Uterus (tissue), 2 donors: ENCODE measurements around the gene NAA15.

Experiments used
- CTCF ChIP-seq, 4 experiments: fragments of 200-600 bp in 2 of 4; fragments of 450-650 bp in 2 of 4; sonication (generic) in 2 of 4; IDR thresholded peaks; one replicate each; pipeline ENCODE4 v1.5.1; 2016 to 2019; ENCODE audit warnings: antibody characterized with exemption in 4 of 4, mild to moderate bottlenecking in 2 of 4, moderate library complexity in 1 of 4
- POLR2A ChIP-seq, 2 donors: fragments of 450-650 bp; IDR thresholded peaks; one replicate each; pipeline ENCODE4 v1.6.1; 2016; ENCODE audit warnings: antibody characterized with exemption in 2 of 2, mild to moderate bottlenecking in 1 of 2, moderate library complexity in 1 of 2

GRCh38 chr4:139319571-139319970 is 18.3 kb downstream of the NAA15 start:
- TF ChIP-seq POLR2A (IDR thresholded peaks at IDR 0.05) (no peak), CTCF (IDR thresholded peaks at IDR 0.05) (no peak)
